ENCODE data around the gene GET3. TPM values are rescaled to one million over a fixed set of nuclear protein-coding genes. Genes with fewer than 3 reads are reported as not detected.

The GET3 gene
- total and polyA plus RNA-seq, 2 donors (not counting 3 experiments of a cell fraction or from before 2014, with no cell fraction given) = 74.8 to 197 TPM

DNA sequence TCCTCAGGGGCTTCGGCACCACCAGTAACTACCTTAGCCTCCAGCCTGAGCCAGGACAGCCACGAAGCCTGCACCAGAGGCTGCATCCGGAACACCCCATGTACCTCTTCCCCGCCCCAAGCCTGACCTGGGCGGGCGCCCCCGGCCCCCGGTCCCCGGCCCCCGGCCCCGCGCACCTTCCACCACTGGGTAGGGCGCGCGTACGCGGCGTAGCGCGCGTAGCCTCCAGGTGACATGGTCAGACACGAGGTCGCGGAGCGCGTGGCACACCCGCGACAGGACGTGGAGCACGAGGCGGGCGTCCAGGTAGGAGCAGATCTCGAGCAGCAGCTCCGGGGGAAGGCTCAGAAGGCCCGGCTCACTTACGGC lies 41.3 kb upstream of the GET3 start:
- Histone ChIP-seq H3K9ac (replicated peaks; ENCODE audit: extremely low read depth, insufficient read depth, low read length) (peak overlapping the region; percentile 22), H3K79me2 (ENCODE audit: control insufficient read depth, insufficient read depth, low read length) (no peaks in the 10 kb centered on the region), H3K27me3 (ENCODE audit: control insufficient read depth in 2 of 2, insufficient read depth in 2 of 2, low read length in 2 of 2) (no peaks in the 10 kb centered on the region), H3K9me1 (replicated peaks; ENCODE audit: control insufficient read depth, extremely low read depth, insufficient read depth, low read length) (no peaks in the 10 kb centered on the region), H3K4me2 (ENCODE audit: insufficient read depth, low read length) (peak overlapping the region; percentile 64), H3K9me3 (replicated peaks; ENCODE audit: control insufficient read depth, insufficient read depth, low read length) (no peaks in the 10 kb centered on the region), H4K20me1 (replicated peaks; ENCODE audit: control insufficient read depth, extremely low read depth, insufficient read depth, low read length) (no peaks in the 10 kb centered on the region), H3K27ac (ENCODE audit: insufficient read depth, low read depth, low read length) (no peak overlapping the region), H3K36me3 (ENCODE audit: control insufficient read depth in 2 of 2, extremely low read depth in 1 of 2, insufficient read depth in 2 of 2, low read length in 2 of 2) (peaks cover 3 to 13% of the 10 kb centered on the region in 2 experiments), H3K4me1 (ENCODE audit: control insufficient read depth, extremely low read depth, insufficient read depth, low read length) (peaks cover 15% of the 10 kb centered on the region), H2AFZ (ENCODE audit: low read depth, low read length) (peak overlapping the region; percentile 46), H3K4me3 (replicated peaks in 1 of 3; ENCODE audit: insufficient read depth in 1 of 3, low read depth in 1 of 3, low read length in 3 of 3) (peak overlapping the region; percentile 2 to 56 (median 31))
- BruUV-seq (replicated peaks) = no TSS peak
- dilution Hi-C loops (cut with MboI; ENCODE audit: extremely low pct_ligation_motif_present, low sequenced_read_pairs) (no loop called here), intact Hi-C loops (cut with micrococcal nuclease) (loop anchor here (1.0 kb wide), 2 partner anchors 26 to 41 kb away; partner anchors contain the start of gene GET3)
- CTCF ChIA-PET = no interaction called here
- FAIRE-seq (no peak), DNase-seq (ENCODE audit: low read depth, low spot score) (no peak)
- POLR2A ChIA-PET = no interaction called here
- TF ChIP-seq EZH2 (IDR thresholded peaks at IDR 0.05; ENCODE audit: borderline replicate concordance, low read depth, low read length, severe bottlenecking) (no peak), GATA2 (IDR thresholded peaks at IDR 0.05; ENCODE audit: insufficient read depth, insufficient read length, low read depth, low read length) (no peak), MYC (IDR thresholded peaks at IDR 0.05; ENCODE audit: low read depth, low read length) (no peak), POLR2A (IDR thresholded peaks at IDR 0.05; ENCODE audit: low read depth, low read length) (no peak), FOS (IDR thresholded peaks at IDR 0.05; ENCODE audit: borderline replicate concordance, insufficient read depth, low read length) (no peak)
- TF ChIP-seq, protein P1, sequence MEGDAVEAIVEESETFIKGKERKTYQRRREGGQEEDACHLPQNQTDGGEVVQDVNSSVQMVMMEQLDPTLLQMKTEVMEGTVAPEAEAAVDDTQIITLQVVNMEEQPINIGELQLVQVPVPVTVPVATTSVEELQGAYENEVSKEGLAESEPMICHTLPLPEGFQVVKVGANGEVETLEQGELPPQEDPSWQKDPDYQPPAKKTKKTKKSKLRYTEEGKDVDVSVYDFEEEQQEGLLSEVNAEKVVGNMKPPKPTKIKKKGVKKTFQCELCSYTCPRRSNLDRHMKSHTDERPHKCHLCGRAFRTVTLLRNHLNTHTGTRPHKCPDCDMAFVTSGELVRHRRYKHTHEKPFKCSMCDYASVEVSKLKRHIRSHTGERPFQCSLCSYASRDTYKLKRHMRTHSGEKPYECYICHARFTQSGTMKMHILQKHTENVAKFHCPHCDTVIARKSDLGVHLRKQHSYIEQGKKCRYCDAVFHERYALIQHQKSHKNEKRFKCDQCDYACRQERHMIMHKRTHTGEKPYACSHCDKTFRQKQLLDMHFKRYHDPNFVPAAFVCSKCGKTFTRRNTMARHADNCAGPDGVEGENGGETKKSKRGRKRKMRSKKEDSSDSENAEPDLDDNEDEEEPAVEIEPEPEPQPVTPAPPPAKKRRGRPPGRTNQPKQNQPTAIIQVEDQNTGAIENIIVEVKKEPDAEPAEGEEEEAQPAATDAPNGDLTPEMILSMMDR (IDR thresholded peaks at IDR 0.05; ENCODE audit: extremely low read depth in 1 of 2, insufficient read depth in 1 of 2, low read depth in 1 of 2, low read length in 2 of 2) = no peak

Data from endothelial cell of umbilical vein (primary cell).